ENCODE data around the gene NDUFC2.
"Not testable (repeated sequence)": the region's sequence is repeated elsewhere in the genome, so short reads cannot be mapped to it uniquely, and the experiment has no call there.

The NDUFC2 gene

GRCh38 chr11:78109081-78110015, 29.7 kb upstream of the NDUFC2 start:
- no peak for DNase-seq (ENCODE audit: low read depth)
- TF ChIP-seq CTCF (IDR thresholded peaks at IDR 0.05; ENCODE audit: control insufficient read depth, extremely low read depth, insufficient read depth): no peak
- no peak overlapping the region for H3K4me3 ChIP-seq (ENCODE audit: low read depth, low read length)

- no peak overlapping the region for H3K4me3 ChIP-seq (ENCODE audit: low read depth, low read length)
- no peak for TF ChIP-seq CTCF (IDR thresholded peaks at IDR 0.05; ENCODE audit: control insufficient read depth, extremely low read depth, insufficient read depth)
- no peak for DNase-seq (ENCODE audit: low read depth)
Measured at GRCh38 chr11:78100676-78101472, 21.2 kb upstream of the NDUFC2 start.

- no peak overlapping the region for H3K4me3 ChIP-seq (ENCODE audit: low read depth, low read length)
- no peak for TF ChIP-seq CTCF (IDR thresholded peaks at IDR 0.05; ENCODE audit: control insufficient read depth, extremely low read depth, insufficient read depth)
- peak; percentile 77 for DNase-seq (ENCODE audit: low read depth)
Measured at GRCh38 chr11:78100261-78100660, 20.6 kb upstream of the NDUFC2 start.

- DNase-seq (ENCODE audit: low read depth): peak; percentile 63
- no peak overlapping the region for H3K4me3 ChIP-seq (ENCODE audit: low read depth, low read length)
- TF ChIP-seq CTCF (IDR thresholded peaks at IDR 0.05; ENCODE audit: control insufficient read depth, extremely low read depth, insufficient read depth): no peak
Measured at GRCh38 chr11:78099666-78100065, 20.0 kb upstream of the NDUFC2 start.

- no peak overlapping the region for H3K4me3 ChIP-seq (ENCODE audit: low read depth, low read length)
- no peak for TF ChIP-seq CTCF (IDR thresholded peaks at IDR 0.05; ENCODE audit: control insufficient read depth, extremely low read depth, insufficient read depth)
- DNase-seq (ENCODE audit: low read depth): no peak
Measured at GRCh38 chr11:78097666-78098385, 18.2 kb upstream of the NDUFC2 start.

- no peak for DNase-seq (ENCODE audit: low read depth)
- no peak overlapping the region for H3K4me3 ChIP-seq (ENCODE audit: low read depth, low read length)
- TF ChIP-seq CTCF (IDR thresholded peaks at IDR 0.05; ENCODE audit: control insufficient read depth, extremely low read depth, insufficient read depth): no peak
Measured at GRCh38 chr11:78094250-78094649, 14.6 kb upstream of the NDUFC2 start.

GRCh38 chr11:78086521-78087074, 6.9 kb upstream of the NDUFC2 start:
- DNase-seq (ENCODE audit: low read depth); H3K4me3 ChIP-seq (ENCODE audit: low read depth, low read length): not testable (repeated sequence)
